Measurements from ENCODE around the gene CREBRF.

DNA sequence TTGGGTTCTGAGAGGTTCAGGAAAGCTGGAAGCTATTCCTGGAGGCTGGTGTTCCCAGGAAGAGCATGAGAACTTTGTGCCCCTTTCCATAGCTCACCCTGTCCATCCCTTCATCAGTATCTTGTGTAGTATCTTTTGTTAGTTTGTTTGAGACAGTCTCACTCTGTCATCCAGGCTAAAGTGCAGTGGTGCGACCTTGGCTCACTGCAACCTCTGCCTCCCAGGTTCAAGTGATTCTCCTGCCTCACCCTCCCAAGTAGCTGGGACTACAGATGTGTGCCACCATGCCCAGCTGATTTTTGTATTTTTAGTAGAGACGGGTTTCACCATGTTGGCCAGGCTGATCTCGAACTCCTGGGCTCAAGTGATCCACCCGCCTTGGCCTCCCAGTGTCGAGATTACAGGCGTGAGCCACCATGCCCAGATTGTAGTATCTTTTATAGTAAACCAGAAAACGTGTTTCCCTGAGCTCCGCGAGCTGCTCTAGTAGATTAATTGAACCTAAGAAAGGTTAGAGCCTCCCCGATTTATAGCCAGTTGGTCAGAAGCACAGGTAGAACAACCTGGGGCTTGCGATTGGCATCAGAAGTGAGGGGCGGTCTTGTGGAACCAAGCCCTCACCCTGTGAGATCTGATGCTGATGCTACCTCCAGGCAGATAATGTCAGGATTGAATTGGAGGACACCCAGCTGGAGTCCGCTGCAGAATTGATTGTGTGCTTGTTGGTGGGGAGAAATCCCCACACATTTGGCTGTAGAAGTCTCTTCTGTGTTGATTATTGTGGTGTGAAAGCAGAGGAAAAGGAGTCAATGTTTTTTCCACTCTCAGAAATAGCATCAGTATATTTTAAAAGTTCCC is 40.3 kb upstream of the CREBRF start:
- TF ChIP-seq, protein P1, sequence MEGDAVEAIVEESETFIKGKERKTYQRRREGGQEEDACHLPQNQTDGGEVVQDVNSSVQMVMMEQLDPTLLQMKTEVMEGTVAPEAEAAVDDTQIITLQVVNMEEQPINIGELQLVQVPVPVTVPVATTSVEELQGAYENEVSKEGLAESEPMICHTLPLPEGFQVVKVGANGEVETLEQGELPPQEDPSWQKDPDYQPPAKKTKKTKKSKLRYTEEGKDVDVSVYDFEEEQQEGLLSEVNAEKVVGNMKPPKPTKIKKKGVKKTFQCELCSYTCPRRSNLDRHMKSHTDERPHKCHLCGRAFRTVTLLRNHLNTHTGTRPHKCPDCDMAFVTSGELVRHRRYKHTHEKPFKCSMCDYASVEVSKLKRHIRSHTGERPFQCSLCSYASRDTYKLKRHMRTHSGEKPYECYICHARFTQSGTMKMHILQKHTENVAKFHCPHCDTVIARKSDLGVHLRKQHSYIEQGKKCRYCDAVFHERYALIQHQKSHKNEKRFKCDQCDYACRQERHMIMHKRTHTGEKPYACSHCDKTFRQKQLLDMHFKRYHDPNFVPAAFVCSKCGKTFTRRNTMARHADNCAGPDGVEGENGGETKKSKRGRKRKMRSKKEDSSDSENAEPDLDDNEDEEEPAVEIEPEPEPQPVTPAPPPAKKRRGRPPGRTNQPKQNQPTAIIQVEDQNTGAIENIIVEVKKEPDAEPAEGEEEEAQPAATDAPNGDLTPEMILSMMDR (IDR thresholded peaks at IDR 0.05): no peak
- TF ChIP-seq POLR2A (IDR thresholded peaks at IDR 0.05): no peak

All from adrenal gland (tissue), 5 donors.